GM18909 (cell line): ENCODE results near the gene GSTK1.
"Not testable (repeated sequence)": the region's sequence is repeated elsewhere in the genome, so short reads cannot be mapped to it uniquely, and the experiment has no call there.

Experiments
- ATAC-seq: cut with Tn5 transposase; IDR thresholded peaks from one replicate; pipeline ENCODE4 v1.9.1; 2021; ENCODE audit warnings: mild to moderate bottlenecking; ENCODE audit not compliant: unreplicated experiment, poor library complexity

Gene GSTK1

DNA sequence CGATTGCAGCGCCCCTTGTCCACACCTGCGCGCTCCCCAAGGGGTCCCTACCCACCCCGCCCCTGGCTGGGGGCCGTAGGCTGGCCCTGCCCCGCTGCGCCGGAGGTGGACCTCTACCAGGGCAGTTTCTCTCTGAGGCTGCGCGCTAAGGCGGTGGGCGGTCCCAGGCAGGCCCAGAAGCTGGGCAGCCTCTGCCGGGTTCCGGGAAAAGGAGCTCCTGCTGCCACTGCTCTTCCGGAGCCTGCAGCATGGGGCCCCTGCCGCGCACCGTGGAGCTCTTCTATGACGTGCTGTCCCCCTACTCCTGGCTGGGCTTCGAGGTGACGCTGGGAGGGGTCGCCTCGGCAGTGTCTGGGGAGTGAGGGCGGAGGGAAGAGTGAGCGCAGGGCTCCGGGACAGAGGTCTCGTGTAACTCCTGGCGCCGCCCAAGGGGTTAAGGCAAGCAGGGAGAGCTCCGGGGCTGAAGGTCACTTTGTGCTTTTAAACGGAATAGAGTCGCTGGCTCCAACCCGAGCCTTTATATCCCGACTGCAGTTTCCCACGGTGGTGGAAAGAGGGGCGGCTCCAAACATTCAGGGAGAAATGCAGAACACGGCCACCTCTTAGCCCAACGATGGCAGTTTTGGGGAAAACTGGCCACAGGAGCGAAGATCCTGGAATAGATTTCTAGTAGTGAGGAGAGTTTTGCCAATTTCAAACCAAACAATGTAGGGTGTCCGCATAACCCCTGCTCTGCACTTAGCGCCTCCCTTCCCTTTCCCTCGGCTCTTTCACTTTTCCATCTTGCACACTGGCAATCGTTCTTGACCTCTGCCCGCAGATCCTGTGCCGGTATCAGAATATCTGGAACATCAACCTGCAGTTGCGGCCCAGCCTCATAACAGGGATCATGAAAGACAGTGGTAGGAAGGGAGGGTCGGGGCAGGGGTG, at the start of gene GSTK1:
GSTK1 (plus strand) TSS at position 176 of the 930 bp plus-strand sequence; CDS start at position 249, 73 bp downstream.
- peak; percentile 97 for ATAC-seq

DNA sequence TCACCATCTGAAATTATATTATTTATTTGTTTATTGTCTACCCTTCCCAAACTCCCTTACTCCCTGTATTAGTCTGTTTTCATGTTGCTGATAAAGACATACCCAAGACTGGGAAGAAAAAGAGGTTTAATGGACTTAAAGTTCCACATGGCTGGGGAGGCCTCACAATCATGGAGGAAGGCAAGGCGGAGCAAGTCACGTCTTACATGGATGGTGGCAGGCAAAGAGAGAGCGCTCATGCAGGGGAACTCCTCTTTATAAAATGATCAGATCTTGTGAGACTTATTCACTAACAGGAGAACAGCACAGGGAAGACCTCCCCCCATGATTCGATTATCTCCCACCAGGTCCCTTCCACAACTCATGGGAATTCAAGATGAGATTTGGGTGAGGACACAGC, 49.8 kb upstream of the GSTK1 start:
- not testable (repeated sequence) for ATAC-seq

DNA sequence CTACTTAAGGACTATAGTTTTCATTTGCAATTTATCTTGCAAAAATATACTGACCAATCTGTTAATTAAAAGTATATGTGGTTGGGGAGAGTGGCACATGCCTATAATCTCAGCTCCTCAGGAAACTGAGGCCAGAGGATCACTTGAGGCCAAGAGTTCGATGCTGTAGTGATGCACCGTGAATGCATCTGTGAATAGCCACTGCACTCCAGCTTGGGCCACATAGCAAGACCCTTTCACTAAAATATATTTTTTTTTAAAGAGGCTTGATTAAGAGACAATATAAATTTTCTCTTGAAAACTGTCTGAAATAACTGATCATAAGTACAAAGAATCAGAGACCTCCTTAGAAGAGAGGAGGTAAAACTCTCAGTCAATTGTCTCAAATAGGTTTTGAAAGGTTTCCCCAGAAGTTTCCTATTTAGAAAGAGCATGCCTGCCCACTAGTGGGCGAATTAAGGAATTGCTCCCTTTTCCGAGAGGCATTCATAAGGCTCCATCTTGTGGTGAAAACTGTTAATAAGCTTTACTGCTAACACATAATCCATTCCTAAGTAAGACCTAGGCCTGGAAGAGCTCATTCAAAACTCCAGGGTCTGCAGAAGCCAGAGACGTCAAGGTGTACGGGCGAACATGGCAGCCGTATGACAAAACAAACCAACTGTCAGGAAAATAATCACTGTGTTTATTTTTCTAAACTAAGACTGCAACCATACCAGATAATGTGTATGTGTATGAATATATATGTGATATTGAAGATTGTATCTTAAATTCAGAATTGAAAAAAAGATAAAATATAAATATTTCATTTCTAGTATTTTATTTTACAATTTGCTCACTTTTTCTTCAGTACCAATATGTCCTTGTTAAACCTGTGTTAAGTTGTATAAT, 48.2 kb upstream of the GSTK1 start:
- peak; percentile 89 for ATAC-seq

DNA sequence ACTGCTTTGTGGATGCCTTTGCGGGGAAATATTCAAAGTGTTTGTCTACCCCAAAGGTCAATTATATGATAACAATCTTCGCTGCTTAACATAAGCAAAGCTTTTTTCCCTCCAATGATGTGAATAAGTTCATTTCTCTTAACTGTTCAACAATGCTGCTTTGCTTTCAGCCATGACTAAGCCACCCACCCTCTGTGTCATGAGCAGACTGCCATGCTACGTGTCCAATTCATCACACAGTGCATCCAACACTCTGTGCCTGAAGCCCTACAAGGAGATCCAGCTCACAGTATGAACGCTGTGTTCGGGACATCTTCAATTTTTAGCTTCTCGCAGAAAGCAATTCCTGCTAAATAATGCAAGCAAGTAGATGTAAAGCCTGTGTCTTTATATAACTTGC, 47.1 kb upstream of the GSTK1 start:
- no peak for ATAC-seq

DNA sequence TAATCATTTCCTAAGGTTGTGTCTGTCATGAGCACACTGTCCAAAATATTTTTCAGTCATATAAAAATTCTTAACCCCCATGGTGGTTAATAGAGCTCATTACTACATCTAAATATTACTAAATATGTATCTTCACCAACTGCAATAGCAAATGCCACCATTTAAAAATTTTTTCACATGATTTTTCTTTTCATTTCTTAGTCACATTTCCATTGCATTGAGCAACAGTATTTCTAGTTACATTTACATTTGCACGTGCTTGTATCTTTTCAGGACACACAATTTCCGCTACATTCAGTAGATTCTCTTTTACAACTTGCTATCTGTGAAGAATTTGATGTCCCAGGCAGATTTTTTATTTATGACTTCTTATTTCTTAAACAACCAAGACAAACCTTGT, 46.6 kb upstream of the GSTK1 start:
- no peak for ATAC-seq

DNA sequence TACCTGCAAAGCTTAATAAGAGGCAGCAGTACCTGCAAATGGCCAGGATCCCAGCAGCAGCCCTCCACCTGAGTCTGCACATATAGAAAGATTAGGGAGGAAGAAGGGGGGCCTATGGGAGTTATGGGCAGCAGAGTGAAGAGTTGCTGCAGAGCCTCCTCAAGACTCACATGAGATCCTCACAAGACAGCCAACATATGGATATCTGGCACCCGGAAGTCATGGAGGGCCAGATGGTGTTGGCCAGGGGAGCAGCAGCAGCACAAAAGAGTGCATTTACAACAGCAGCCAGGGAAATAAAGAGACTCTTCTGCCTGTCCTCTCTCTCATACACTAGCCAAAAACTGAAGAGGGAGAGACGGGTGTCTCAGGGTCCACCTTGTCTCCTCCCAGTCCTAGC, 45.4 kb upstream of the GSTK1 start:
- no peak for ATAC-seq

DNA sequence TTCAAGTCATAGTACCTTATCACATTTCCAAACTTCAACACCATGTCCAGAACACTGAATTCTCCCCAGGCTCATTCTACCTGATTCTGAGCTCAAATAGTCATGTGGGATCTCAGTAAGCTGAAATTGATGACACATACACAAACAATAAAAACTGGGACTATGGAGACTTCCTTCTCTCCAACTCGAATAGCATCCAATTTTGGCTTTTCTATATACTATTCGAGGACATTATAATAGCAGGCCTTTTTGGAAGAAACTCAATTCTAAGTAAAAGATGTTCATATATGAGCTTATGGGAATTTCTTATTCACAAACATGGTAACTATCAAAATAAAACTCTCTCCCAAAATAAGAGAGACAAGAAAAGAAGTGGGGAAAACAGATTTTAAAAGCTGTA, 42.0 kb upstream of the GSTK1 start:
- ATAC-seq: no peak

DNA sequence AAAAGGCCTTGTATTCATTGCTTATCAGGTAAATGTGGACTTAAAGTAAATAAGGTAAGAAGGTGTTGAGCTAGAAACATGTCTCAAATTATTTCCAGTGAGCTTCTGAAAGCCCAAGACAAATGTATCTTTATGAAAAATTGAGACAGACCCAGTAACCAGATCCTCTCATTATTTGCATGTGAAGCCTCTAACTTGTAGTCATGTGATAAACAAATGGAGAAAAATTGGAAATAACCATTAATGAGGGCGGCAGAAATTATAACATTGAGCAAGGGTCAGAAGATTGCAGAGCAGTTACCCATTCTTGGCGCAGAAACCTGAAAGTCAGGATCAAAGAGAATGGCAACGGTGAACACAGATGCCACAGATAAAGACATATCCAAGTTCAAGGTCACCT, 41.5 kb upstream of the GSTK1 start, which contains the start of gene TAS2R40:
TAS2R40 (plus strand) TSS at position 301 of the 400 bp plus-strand sequence; CDS start at position 343, 42 bp downstream.
- no peak for ATAC-seq

DNA sequence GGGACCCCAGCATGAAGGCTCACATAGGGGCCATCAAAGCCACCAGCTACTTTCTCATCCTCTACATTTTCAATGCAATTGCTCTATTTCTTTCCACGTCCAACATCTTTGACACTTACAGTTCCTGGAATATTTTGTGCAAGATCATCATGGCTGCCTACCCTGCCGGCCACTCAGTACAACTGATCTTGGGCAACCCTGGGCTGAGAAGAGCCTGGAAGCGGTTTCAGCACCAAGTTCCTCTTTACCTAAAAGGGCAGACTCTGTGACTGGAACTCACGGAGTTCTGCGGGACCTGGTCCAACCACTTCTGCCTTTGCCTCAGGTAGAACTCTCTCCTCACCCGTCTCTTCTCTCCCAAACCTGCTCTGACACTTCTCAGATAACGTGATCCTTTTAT, 40.5 kb upstream of the GSTK1 start:
- no peak for ATAC-seq

DNA sequence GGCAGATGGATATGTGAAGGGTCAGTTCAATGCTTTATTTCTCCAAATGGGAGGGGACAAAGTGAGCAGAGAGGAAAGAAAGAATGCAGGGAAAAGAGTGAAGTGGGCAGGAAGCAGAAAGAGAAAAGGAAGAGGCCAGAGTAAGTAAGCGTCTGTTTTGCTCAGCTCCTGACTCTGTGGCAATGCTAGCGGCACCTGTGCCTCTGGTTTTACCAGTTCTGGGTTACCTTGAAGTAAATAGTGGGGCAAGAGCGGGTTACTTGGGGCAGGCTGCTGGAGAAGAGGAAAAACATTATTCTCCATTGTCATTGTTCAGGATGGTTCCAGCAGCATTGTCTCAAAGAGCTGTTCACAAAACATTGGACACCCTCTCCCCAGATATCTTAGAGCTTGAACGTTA, 39.5 kb upstream of the GSTK1 start:
- ATAC-seq: no peak

DNA sequence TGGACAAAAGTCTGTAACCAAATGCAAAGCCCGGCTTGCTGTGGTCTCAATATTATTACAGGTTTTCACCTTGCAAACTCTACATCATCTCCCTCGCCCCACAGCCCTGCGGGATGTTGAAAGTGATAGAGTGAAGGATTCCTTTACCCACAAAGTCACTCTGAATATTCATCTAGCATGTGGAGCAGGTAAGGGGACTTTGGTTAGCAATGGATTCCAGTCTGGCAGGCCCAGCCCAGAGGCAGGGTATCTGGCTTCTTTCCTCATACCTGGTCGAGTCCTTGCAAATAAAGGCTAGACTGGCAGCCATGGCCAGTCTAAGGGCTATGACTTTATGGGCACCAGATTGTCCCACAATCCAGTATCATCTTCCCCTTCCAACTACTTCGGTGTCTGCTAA, 38.2 kb upstream of the GSTK1 start:
- no peak for ATAC-seq

DNA sequence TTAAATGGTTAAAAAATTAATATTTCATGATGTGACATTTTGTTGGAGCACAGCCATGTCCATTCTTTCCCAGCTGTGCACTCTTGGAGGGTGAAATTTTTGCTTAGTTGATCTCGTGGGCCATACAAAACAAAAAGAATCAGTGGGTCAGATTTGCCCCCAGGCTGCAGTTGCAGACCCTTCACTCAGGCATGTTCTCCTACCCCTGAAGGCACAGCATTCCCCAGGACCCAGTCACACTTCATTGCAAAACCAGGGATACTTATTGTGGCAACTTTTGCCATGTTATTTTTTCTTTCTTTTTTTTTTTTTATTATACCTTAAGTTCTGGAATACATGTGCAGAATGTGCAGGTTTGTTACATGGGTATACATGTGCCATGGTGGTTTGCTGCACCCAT, 35.4 kb upstream of the GSTK1 start:
- ATAC-seq: no peak

DNA sequence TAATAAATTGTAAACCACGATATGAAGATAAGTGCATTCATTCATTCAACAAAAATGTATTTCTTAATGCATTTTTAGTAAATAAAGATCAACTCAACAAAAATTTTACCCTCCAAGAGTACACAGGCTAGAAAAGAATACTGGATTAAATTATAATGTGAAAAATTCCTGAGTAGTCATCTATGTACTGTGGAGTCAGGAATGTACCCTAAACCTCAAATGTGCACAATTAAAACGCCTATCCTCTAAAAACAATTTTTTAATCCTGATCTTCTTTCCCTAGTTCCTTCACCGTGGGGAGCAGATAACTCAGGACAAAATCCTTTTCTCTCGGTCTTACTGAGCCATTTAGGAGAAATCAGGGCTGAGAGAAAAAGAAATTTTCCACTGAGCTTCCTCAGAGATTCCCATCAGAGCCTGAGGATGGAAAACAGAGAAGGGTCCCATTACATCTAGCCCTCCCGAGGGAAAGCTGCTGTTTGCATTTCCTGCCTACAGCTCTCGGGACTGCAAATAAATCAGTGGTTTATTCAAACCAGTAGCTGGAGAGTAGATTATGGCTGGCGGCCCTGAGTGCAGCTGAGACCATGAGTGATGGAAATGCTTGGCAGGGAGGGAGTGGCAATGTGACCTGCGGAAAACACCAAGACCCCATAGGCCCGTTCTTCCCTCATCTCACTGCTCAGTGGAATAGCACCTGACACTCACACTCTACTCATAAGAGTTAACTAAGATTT, 34.0 kb upstream of the GSTK1 start:
- ATAC-seq: no peak

DNA sequence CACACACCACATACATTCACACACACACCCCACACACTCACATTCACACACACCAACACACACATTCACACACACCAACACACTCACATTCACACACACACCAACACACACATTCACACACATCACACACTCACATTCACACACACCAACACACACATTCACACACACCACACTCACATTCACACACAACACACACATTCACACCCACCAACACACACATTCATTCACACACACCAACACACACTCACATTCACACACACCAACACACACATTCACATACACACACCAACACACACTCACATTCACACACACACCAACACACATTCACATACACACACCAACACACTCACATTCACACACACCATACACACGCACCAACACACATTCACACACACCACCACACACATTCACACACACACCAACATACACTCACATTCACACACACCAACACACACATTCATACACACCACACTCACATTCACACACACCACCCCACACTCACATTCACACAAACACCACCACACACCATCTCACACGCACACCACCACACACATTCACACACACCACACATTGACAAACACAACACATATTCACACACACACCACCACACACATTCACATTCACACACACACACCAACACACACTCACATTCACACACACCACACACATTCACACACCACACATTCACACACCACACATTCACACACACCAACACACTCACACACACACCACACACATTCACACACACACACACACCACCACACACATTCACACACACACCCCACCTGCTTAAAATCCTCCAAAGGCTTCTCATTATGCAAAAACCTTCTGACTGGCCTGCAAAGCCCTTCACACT, 32.4 kb upstream of the GSTK1 start:
- ATAC-seq: no peak

DNA sequence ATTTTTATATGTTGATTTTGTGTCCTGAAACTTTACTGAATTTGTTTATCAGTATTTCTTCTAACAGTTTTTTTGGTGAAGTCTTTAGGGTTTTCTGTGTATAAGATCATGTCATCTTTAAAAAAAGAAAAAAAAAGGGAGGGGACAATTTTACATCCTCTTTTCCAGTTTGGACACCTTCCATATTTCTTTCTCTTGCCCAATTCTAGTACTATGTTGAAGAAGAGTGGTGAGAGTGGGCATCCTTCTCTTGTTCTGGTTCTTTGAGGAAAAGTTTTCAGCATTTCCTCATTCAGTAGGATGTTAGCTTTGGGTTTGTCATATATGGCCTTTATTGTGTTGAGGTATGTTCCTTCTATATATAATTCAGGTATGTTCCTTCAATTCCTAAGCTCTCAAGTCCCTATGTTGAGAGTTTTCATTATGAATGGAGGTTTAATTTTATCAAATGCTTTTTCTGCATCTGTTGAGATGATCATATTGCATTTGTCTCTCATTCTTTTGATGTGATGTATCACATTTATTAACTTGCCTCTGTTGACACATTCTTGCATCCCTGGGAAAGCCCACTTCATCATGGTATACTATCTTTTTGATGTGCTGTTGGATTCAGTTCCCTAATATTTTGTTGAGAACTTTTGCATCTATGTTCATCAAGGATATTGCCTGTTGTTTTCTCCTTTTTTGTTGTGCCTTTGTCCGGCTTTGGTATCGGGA, 29.3 kb upstream of the GSTK1 start:
- ATAC-seq: no peak

DNA sequence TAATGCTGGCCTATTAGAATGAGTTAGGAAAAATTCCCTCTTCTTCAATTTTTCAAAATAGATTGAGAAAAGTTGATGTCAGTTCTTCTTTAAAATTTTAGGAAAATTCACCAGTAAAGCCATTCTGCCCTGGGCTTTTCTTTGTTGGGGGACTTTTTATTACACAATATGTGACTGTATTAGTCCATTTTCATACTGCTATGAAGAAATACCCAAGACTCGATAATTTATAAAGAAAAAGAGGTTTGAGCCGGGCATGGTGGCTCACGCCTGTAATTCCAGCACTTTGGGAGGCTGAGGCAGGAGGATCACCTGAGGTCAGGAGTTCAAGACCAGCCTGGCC, 28.7 kb upstream of the GSTK1 start:
- no peak for ATAC-seq

DNA sequence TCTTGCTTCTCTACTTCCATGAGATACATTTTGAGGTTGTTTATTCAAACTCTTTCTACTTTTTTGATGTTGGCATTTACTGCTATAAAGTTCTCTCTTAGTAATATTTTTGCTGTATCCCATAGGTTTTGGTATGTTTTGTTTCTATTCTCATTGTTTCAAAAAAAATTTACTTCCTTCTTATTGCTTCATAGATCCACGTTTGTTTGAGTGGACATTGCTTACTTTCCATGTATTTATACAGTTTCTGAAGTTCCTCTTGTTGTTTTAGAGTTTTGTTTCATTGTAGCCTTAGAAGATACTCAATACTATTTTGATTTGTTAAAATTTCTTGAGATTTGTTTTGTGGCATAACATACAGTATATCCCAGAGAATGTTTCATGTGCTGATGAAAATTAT, 27.7 kb upstream of the GSTK1 start:
- ATAC-seq: no peak

DNA sequence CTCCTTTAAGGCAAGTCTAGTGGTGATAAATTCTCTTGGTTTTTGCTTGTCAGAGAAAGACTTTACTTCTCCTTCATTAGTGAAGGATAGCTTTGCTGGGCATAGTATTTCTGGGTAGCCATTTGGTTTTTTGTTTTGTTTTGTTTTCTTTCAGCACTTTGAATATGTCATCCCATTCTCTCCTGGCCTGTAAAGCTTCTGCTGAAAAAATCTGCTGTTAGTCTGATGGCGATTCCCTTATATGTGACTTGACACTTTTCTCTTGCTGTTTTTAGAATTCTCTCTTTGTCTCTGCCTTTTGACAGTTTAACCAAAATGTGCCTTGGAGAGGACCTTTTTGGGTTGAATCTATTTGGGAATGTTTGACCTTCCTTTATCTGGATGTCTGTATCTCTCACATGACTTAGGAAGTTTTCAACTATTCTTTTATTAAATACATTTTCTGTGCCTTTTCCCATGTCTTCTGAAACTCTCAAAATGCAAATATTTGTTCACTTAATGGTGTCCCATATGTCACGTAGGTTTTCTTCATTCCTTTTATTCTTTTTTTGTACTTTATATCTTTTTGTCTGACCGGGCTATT, 26.7 kb upstream of the GSTK1 start:
- no peak for ATAC-seq

DNA sequence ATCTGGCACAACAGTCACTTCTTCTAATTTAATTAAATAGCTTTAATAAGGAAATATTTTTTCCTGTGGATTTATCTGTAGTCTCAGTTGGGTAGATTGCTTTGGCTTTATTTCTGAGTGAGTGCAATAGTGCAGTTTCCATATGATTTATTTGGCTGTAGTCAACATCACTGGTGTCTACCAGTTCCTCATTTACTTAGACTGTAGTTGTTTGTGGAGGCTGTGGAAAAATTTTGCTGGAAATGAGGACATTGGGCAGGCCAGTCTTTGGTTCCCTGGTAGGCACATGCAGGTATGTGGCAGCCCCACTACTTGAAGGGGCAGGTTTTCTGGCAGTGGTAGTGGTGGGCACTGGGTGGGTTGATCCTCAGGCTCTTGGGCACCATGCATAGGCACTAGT, 25.9 kb upstream of the GSTK1 start:
- no peak for ATAC-seq
